ENCODE measurements around the gene SHISAL1. TPM values are rescaled to one million over a fixed set of nuclear protein-coding genes. Genes with fewer than 3 reads are reported as not detected.

Gene SHISAL1
- total RNA-seq, 1 experiment from 2014 or later, result not detected

DNA sequence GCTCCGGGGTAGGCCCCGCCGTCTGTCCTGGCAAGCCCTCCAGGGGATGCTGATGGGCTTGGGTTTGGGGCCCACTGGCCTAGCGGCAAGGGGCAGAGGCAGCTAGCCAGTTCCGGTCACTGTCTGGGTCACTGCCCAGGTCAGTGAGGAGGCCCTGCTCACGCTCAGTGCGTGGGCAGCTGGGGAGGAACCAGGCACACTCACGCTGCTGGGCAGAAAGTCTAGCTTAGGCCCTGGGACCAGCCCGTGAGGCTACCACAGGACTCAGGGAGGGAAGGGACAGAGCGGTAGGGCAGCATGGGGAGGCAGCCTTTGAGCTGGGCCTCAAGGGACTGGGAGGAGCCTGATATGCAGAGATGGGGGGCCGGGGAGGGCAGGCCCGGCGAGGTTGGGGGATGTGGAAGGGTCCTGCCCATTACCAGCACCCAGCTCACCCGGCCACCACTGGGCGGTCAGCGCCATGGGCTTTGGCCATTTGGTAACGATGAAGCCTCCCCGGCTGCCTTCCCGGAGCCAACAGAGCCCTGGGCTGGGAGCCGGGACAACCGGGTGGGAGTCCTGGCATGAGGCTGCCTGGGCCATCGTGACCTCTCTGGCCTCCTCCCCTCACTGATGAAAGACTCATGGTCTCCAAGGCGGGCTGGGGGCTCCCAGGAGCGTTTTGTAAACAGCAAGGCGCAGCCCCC lies 14.2 kb downstream of the SHISAL1 start:
- DNase-seq, result no peak
- no TSS peak for BruUV-seq (replicated peaks)
- Mint-ChIP-seq H3K27me3 (ENCODE audit: insufficient read depth, unreplicated experiment) (peaks cover 13% of the 10 kb centered on the region), H3K36me3 (ENCODE audit: insufficient read depth, unreplicated experiment) (no peaks in the 10 kb centered on the region), H3K27ac (ENCODE audit: unreplicated experiment) (no peak overlapping the region), H3K4me1 (ENCODE audit: low read depth, unreplicated experiment) (no peaks in the 10 kb centered on the region), H3K9me3 (ENCODE audit: unreplicated experiment) (no peaks in the 10 kb centered on the region), H3K4me3 (ENCODE audit: unreplicated experiment) (no peak overlapping the region)
- TF ChIP-seq, protein P1, sequence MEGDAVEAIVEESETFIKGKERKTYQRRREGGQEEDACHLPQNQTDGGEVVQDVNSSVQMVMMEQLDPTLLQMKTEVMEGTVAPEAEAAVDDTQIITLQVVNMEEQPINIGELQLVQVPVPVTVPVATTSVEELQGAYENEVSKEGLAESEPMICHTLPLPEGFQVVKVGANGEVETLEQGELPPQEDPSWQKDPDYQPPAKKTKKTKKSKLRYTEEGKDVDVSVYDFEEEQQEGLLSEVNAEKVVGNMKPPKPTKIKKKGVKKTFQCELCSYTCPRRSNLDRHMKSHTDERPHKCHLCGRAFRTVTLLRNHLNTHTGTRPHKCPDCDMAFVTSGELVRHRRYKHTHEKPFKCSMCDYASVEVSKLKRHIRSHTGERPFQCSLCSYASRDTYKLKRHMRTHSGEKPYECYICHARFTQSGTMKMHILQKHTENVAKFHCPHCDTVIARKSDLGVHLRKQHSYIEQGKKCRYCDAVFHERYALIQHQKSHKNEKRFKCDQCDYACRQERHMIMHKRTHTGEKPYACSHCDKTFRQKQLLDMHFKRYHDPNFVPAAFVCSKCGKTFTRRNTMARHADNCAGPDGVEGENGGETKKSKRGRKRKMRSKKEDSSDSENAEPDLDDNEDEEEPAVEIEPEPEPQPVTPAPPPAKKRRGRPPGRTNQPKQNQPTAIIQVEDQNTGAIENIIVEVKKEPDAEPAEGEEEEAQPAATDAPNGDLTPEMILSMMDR (IDR thresholded peaks at IDR 0.05; ENCODE audit: insufficient read depth in 1 of 2, low read depth in 1 of 2, low read length in 1 of 2, severe bottlenecking in 1 of 2, unreplicated experiment in 1 of 2), result no peak
- ChIA-PET POLR2A (no interaction called here), CTCF (no interaction called here)
- no peaks in the 10 kb centered on the region for H3K36me3 ChIP-seq (ENCODE audit: control insufficient read depth, insufficient read depth, low read length)
- no peak overlapping the region for H3K4me3 ChIP-seq (ENCODE audit: low read depth, low read length)
- H3K9me3 ChIP-seq, result peaks cover 5% of the 10 kb centered on the region; the same call in 1 of the 2 replicates
- intact Hi-C loops (cut with micrococcal nuclease; ENCODE audit: unreplicated experiment), result no loop called here
- H3K27me3 ChIP-seq (replicated peaks; ENCODE audit: control insufficient read depth, insufficient read depth, low read length), result no peaks in the 10 kb centered on the region
- H3K4me1 ChIP-seq, result no peaks in the 10 kb centered on the region

DNA sequence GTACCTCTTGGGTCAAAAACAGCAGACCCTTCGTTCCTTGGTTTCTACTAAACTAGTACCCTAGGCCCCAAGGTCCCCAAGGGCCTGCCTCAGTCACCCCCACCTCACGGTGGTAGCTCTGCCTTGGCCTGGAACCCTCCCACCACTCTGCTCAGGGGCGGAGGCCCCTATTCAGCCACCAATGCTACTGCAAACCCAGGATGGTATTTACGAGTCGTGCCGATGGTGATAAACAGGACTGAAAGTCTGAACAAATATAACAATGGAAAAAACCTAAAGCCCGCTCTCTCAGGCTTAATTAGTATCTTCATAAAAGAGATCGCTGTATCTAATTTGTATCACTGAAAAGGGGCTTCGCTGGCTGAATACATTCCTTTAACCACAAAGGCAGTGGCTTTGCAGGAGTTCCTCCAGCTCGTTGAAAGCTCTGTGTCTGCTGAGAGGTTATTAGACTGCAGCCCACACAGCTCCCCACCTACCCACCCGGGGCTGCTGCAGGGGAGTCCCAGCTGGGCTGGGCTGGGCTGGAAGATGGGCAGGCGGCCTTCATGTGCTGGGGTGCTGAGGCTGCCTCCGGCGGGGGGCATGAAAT lies 15.2 kb downstream of the SHISAL1 start:
- Histone ChIP-seq H3K4me3 (ENCODE audit: low read depth, low read length) (no peak overlapping the region), H3K27me3 (replicated peaks; ENCODE audit: control insufficient read depth, insufficient read depth, low read length) (no peaks in the 10 kb centered on the region), H3K4me1 (no peaks in the 10 kb centered on the region), H3K36me3 (ENCODE audit: control insufficient read depth, insufficient read depth, low read length) (no peaks in the 10 kb centered on the region), H3K9me3 (peaks cover 5% of the 10 kb centered on the region; the same call in 1 of the 2 replicates)
- ChIA-PET POLR2A (no interaction called here), CTCF (no interaction called here)
- Mint-ChIP-seq H3K4me3 (ENCODE audit: unreplicated experiment) (no peak overlapping the region), H3K27me3 (ENCODE audit: insufficient read depth, unreplicated experiment) (peaks cover 13% of the 10 kb centered on the region), H3K27ac (ENCODE audit: unreplicated experiment) (no peak overlapping the region), H3K9me3 (ENCODE audit: unreplicated experiment) (no peaks in the 10 kb centered on the region), H3K4me1 (ENCODE audit: low read depth, unreplicated experiment) (no peaks in the 10 kb centered on the region), H3K36me3 (ENCODE audit: insufficient read depth, unreplicated experiment) (no peaks in the 10 kb centered on the region)
- no peak for DNase-seq
- intact Hi-C loops (cut with micrococcal nuclease; ENCODE audit: unreplicated experiment), result no loop called here
- TF ChIP-seq, protein P1 (IDR thresholded peaks at IDR 0.05; ENCODE audit: insufficient read depth in 1 of 2, low read depth in 1 of 2, low read length in 1 of 2, severe bottlenecking in 1 of 2, unreplicated experiment in 1 of 2), result no peak
- BruUV-seq (replicated peaks), result no TSS peak

DNA sequence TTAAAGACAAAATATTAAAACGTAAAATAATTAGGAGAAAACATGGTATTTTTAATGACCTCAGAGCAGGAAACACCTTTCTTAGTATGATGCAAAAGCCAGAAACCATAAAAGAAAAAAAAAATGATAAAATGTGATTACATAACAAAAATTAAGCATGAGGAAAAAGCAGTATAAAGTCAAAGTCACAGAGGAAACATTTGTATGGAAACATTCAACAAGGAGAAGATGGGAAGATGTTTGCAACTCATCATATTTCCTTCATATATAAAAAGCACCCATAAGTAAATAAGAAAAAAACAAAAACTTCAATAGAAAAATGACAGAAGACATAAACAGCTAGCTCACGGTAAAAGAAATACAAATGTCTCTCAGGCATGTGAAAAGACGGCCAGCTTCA lies 17.3 kb downstream of the SHISAL1 start:
- DNase-seq, result no peak
- POLR2A ChIA-PET, result interaction anchor here (0.7 kb wide), 1 partner anchor 15 kb away, joined by 4 read pairs; no protein-coding TSS in a partner anchor

More for the DNA sequence above, 17.3 kb downstream of the SHISAL1 start:
- intact Hi-C loops (cut with micrococcal nuclease; ENCODE audit: unreplicated experiment), result no loop called here
- CTCF ChIA-PET, result no interaction called here
- Mint-ChIP-seq H3K9me3 (ENCODE audit: unreplicated experiment) (no peaks in the 10 kb centered on the region), H3K36me3 (ENCODE audit: insufficient read depth, unreplicated experiment) (no peaks in the 10 kb centered on the region), H3K4me1 (ENCODE audit: low read depth, unreplicated experiment) (no peaks in the 10 kb centered on the region), H3K4me3 (ENCODE audit: unreplicated experiment) (no peak overlapping the region), H3K27ac (ENCODE audit: unreplicated experiment) (no peak overlapping the region), H3K27me3 (ENCODE audit: insufficient read depth, unreplicated experiment) (peaks cover 9% of the 10 kb centered on the region)
- no TSS peak for BruUV-seq (replicated peaks)
- no peak overlapping the region for H3K4me3 ChIP-seq (ENCODE audit: low read depth, low read length)
- no peaks in the 10 kb centered on the region for H3K4me1 ChIP-seq
- TF ChIP-seq, protein P1 (IDR thresholded peaks at IDR 0.05; ENCODE audit: insufficient read depth in 1 of 2, low read depth in 1 of 2, low read length in 1 of 2, severe bottlenecking in 1 of 2, unreplicated experiment in 1 of 2), result no peak
- H3K27me3 ChIP-seq (replicated peaks; ENCODE audit: control insufficient read depth, insufficient read depth, low read length), result no peaks in the 10 kb centered on the region
- H3K9me3 ChIP-seq, result peaks cover 5% of the 10 kb centered on the region; the same call in 1 of the 2 replicates
- no peaks in the 10 kb centered on the region for H3K36me3 ChIP-seq (ENCODE audit: control insufficient read depth, insufficient read depth, low read length)

Measured in Caco-2 (cell line).